Mammary epithelial cell (primary cell): Measurements from ENCODE around the gene CCDC88B.

Source experiments
- CTCF ChIP-seq, 2 donors: IDR thresholded peaks in 1 of 2; conservative IDR thresholded peaks in 1 of 2; 2 replicates each; pipeline ENCODE4 v1.5.1; 2011 to 2012; ENCODE audit warnings: inconsistent platforms in 2 of 2, low read length in 2 of 2, mild to moderate bottlenecking in 2 of 2, control low read depth in 1 of 2, low read depth in 1 of 2; ENCODE audit not compliant: insufficient read depth in 1 of 2; ENCODE audit errors: extremely low read depth in 1 of 2
- EZH2 ChIP-seq: IDR thresholded peaks from 2 replicates; pipeline ENCODE4 v1.6.1; 2012; ENCODE audit warnings: low read length, inconsistent platforms, borderline replicate concordance

DNA sequence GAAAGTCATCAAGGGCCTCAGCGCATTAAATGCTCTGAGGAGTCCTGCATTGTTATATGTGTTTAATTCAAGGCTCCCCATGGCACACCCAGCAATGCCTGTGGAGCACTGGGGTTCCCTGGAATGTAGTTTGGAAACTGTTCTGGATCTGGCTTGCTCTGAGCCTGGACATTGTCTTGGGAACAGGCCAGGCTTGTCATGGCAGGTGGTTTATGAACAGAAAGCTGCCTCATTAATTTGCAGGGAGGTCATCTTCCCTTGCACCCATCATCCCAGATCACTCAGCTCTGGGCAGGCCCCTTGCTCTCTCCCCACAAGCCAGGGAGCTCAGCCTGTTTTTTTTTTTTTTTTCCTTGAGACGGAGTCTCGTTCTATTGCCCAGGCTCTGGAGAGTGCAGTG is 51.8 kb downstream of the CCDC88B start:
- no peak for TF ChIP-seq CTCF (conservative IDR thresholded peaks at IDR 0.05 in 1 of 2, IDR thresholded peaks at IDR 0.05 in 1 of 2; ENCODE audit: extremely low read depth in 1 of 2, insufficient read depth in 1 of 2, low read depth in 1 of 2, low read length in 2 of 2)
- no peak for TF ChIP-seq EZH2
